Activated naive CD4-positive, alpha-beta T cell treated with Interleukin-2 at 50 U/mL for 16 hours (primary cell): ENCODE measurements around the gene CPT1A.

Experiments used
- DNase-seq: peaks from one replicate; pipeline ENCODE4 v3.0.0-alpha.2; 2020

Gene CPT1A

GRCh38 chr11:68852628-68853027 lies 10.9 kb upstream of the CPT1A start:
- no peak for DNase-seq

DNA sequence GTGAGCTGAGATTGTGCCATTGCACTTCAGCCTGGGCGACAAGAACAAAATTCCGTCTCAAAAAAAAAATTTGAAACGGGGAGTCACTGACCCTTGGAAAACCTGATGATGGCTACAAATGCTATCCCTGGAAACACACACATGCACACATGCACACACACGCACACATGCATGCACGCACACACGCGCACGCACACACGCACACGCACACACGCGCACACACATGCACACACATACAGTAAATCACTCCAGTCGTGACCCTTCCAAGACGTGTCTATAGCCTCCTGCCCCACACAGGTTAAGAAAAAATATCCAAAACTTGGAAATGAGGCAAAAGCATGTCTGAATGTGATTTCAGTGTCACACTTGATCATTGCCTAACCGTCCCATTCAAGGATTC lies 6.7 kb upstream of the CPT1A start:
- DNase-seq: no peak

DNA sequence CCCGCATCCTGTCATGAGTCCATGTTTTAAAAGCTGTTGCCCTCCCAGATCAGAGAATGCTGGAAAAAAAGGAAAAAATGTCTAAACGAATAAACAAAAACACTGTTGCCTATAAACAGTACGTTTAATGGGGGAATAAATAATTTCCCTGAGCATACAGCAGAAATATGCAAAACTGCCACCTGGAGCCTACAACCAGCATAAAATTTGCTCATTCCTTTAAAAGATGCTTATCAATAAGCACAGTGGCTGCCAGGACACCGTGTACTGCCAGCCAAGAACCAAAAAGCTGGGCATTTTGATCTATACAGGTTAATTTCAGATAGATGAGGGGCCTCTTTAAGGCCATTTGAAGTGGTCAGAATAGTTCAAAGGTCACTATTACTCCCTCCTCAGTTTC lies 5.7 kb upstream of the CPT1A start:
- no peak for DNase-seq

- no peak for DNase-seq
These were observed 3.8 kb upstream of the CPT1A start for GRCh38 chr11:68845351-68846002.

- no peak for DNase-seq
These were observed 3.1 kb upstream of the CPT1A start for GRCh38 chr11:68844801-68845200.

DNA sequence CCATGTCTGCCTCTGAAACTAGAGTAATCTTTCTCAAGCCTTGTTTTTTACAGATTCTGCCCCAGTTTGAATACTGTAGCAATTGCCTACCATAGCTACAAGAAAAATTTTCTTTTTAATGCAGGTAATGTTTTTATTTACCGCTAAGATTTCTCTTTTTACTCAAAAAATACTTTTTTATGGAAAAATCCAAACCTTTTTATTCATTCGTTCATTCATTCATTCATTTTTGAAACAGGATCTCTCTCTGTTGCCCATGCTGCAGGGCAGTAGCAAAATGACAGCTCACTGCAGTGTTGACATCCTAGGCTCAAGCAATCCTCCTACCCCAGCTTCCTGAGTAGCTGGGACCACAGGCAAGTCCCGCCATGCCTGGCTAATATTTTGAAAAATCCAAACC lies 2.7 kb upstream of the CPT1A start:
- no peak for DNase-seq

- DNase-seq: peak; percentile 79
These were observed 2.1 kb upstream of the CPT1A start for GRCh38 chr11:68843703-68844312.

GRCh38 chr11:68843052-68843561 lies 1.4 kb upstream of the CPT1A start:
- DNase-seq: peak; percentile 60

- peak; percentile 4 for DNase-seq
These were observed 823 bp upstream of the CPT1A start for GRCh38 chr11:68842427-68843051.

- DNase-seq: peak; percentile 23
These were observed 759 bp downstream of the CPT1A start for GRCh38 chr11:68840661-68841653.

GRCh38 chr11:68839911-68840641 lies 1.6 kb downstream of the CPT1A start:
- peak; percentile 18 for DNase-seq

DNA sequence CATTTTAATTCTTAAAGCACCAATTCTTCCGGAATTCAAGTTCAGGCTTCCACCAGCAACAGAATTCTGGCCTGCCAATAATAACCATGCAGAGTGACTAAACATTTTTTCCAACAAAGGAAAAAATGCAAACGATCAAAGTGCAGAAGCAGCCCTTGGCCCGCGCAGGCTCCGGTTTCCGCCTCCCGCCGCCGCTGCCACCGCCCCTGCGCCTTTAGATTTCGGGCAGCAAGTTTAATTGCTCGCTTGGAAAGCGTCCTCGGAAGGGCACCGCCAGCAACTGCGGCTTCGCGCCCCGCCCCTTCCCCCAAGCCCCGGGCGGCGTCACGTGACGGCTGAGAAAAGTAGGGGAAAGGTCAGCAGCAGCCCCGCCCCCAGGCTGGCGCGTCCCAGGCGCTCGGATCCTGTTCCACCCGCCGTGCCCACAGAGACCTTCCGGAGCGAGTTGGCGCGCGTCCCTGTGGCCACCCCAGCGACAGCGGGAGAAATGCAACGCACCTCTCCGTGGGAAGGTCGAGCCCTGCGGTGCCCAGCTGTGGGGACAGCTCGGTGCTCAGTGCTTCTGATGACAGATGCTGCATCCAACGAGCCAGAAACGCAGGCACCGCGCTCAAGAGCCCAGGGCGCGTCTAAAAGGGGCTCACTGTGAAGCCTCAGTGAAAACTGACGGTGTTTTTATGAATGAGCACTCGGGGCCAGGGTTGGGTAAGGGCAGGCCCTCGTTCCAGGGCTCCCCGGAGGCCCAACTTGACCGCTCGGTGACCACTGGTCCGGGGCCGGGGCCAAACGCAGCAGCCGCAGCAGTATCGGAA lies 2.5 kb downstream of the CPT1A start:
- peak; percentile 95 for DNase-seq

DNA sequence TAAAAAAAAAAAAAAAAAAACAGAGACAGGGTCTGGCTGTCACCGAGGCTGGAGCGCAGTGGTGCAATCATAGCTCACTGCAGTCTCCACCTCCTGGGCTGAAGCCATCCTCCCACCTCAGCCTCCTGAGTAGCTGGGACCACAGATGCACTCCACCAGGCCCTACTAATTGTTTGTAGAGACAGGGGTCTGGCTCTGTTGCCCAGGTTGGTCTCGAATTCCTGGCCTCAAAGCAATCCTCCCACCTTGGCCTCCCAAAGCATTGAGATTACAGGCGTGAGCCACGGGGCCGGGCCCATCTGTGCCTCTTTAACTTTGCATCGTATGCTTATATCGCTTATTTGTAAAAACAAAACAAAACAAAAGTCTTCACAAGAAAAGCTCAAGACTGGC lies 3.1 kb downstream of the CPT1A start:
- DNase-seq: peak; percentile 28

DNA sequence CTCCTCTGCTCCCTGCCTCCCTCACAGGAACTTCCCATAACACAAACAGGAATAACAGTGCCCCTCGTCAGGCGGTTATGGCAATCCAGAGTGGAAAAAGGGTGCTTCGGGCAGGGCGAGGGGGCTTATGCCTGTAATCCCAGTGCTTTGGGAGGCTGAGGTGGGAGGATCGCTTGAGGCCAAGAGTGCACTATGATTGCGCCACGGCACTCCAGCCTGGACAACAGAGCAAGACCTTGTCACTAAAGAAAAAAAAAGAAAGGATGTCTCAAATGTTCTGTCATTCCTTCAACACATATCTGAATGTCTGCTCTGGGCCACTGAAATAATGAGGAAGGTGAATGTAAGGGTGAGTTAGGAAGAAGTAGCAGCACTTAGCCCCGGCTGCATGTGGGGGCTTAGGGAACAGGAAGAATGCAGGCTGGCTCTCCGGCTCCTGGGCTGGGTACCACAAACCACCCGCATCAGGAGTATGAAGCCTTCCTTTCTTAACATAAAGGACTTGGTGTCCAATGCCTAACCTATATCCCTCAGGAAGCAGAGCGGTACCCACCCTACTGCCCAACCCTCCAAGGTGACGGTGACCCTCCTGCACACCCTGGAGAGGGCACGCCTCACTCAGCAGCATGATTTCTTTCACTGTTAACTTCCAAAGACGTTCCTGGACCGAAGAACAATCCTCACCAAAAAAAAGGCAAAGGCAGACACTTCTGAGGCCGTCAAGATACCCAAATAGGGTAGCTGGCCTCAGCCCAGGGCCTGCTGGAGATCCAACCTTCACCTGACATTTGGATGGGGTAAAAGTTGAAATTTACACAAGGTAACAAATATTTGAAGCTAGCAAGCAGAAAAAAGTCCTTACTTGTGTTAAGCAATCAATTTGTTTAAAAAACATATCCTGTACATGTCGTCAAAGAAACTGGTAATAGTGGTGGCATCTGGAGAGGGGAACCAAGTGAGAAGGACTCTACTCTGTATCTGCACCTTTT lies 3.8 kb downstream of the CPT1A start:
- DNase-seq: no peak

GRCh38 chr11:68835749-68836148 lies 6.0 kb downstream of the CPT1A start:
- DNase-seq: no peak

- no peak for DNase-seq
These were observed 6.4 kb downstream of the CPT1A start for GRCh38 chr11:68835328-68835727.

DNA sequence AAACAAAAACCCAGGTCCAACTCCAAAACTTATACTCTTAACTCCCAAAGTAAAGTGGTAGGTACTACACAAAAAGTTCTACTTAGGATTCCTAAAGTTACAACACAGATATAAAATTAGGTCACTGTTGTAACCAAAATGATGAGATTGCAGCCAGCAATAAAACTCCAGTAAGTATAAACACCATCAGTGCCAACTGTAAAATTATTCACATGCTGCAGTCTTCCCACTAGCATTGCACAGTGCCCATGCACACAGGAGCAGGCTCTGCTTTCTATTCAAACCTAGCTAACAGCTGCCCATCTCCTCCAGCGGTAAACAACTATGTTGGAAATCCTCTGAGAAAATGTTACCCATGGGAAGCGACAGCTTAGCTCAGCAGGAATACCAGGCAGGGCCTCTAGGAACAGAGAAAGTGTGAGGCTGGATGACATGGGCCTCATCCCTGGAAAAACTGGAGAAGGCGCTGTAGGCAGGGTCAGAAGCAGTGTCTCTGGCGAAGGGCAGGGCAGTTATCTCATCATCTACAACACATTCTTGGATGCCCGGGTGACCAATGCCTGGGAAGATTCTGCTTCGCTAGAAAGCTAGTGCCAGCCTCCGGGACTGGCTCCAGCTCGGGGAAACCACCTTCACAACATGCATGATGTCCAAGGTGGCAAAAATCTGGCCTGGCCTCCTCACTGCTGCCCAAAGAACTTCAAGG lies 9.1 kb downstream of the CPT1A start:
- no peak for DNase-seq

GRCh38 chr11:68831124-68831523 lies 10.6 kb downstream of the CPT1A start:
- DNase-seq: no peak

DNA sequence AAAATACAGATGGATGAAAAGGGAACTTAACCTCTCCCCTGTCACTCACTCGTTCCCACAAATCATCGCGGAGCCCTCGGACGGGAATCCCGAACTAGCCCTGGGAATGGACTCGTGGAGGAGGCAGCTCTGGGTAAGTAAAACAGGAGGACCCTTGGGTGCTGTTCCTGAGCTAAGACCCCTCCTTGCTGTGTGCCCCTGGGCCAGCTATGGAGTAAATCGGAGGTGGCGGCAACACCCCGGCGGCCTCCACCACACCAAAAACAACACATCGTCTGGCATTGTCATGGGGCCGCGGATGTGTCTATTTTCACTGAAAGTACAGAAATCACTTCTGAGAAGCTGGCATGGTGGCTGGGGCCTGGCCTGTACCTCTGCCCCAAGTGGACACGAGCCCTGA lies 12.1 kb downstream of the CPT1A start:
- no peak for DNase-seq
